Kidney glomerular epithelial cell (primary cell): ENCODE measurements around the gene LRMDA.
A peak's percentile ranks its signal among the peaks of the same experiment; 100 is the strongest.
"Not testable (repeated sequence)": the region's sequence is repeated elsewhere in the genome, so short reads cannot be mapped to it uniquely, and the experiment has no call there.

Experiments
- DNase-seq: peaks from one replicate; lab custom pipeline; 2025; lab: John Stamatoyannopoulos, UW

LRMDA gene

GRCh38 chr10:76555067-76555670, 1123.7 kb downstream of the LRMDA start:
- DNase-seq, result no peak

- DNase-seq, result no peak
Observed at GRCh38 chr10:76557366-76557765, 1125.9 kb downstream of the LRMDA start.

- DNase-seq, result no peak
Observed at GRCh38 chr10:76558586-76558985, 1127.2 kb downstream of the LRMDA start.

GRCh38 chr10:76558996-76559891, 1127.8 kb downstream of the LRMDA start:
- DNase-seq, result peak; percentile 36

- DNase-seq, result no peak
Observed at GRCh38 chr10:76559892-76560220, 1128.4 kb downstream of the LRMDA start.

GRCh38 chr10:76560338-76560737, 1128.9 kb downstream of the LRMDA start:
- DNase-seq, result no peak

GRCh38 chr10:76563286-76563685, 1131.9 kb downstream of the LRMDA start:
- no peak for DNase-seq

GRCh38 chr10:76572021-76572420, 1140.6 kb downstream of the LRMDA start:
- DNase-seq, result no peak

- peak; percentile 38 for DNase-seq
Observed at GRCh38 chr10:76576276-76576962, 1145.0 kb downstream of the LRMDA start.

- no peak for DNase-seq
Observed at GRCh38 chr10:76577455-76577854, 1146.0 kb downstream of the LRMDA start.

GRCh38 chr10:76581506-76582256, 1150.3 kb downstream of the LRMDA start:
- DNase-seq, result no peak

- no peak for DNase-seq
Observed at GRCh38 chr10:76582531-76582930, 1151.1 kb downstream of the LRMDA start.

- DNase-seq, result peak; percentile 98
Observed at GRCh38 chr10:76583711-76584161, 1152.3 kb downstream of the LRMDA start.

GRCh38 chr10:76584466-76584865, 1153.0 kb downstream of the LRMDA start:
- DNase-seq, result not testable (repeated sequence)
